Esophagus squamous epithelium (tissue), 4 donors: ENCODE measurements around the gene TMCO6.

Experiments used
- POLR2A ChIP-seq, 4 donors: fragments of 450-650 bp; IDR thresholded peaks; one replicate each; pipeline ENCODE4 v1.6.1; 2017; ENCODE audit warnings: antibody characterized with exemption in 4 of 4, mild to moderate bottlenecking in 4 of 4, moderate library complexity in 3 of 4
- TF ChIP-seq, protein P1 (sequence below), 6 experiments: fragments of 450-650 bp in 4 of 6; fragments of 200-600 bp in 2 of 6; sonication (generic) in 2 of 6; IDR thresholded peaks; one replicate each; pipeline ENCODE4 v1.5.1; 2016 to 2019; ENCODE audit warnings: antibody characterized with exemption in 6 of 6, mild to moderate bottlenecking in 4 of 6, moderate library complexity in 4 of 6

- TF ChIP-seq, protein P1, sequence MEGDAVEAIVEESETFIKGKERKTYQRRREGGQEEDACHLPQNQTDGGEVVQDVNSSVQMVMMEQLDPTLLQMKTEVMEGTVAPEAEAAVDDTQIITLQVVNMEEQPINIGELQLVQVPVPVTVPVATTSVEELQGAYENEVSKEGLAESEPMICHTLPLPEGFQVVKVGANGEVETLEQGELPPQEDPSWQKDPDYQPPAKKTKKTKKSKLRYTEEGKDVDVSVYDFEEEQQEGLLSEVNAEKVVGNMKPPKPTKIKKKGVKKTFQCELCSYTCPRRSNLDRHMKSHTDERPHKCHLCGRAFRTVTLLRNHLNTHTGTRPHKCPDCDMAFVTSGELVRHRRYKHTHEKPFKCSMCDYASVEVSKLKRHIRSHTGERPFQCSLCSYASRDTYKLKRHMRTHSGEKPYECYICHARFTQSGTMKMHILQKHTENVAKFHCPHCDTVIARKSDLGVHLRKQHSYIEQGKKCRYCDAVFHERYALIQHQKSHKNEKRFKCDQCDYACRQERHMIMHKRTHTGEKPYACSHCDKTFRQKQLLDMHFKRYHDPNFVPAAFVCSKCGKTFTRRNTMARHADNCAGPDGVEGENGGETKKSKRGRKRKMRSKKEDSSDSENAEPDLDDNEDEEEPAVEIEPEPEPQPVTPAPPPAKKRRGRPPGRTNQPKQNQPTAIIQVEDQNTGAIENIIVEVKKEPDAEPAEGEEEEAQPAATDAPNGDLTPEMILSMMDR (IDR thresholded peaks at IDR 0.05): no peak
- no peak for TF ChIP-seq POLR2A (IDR thresholded peaks at IDR 0.05)
These were observed 33.4 kb downstream of the TMCO6 start for GRCh38 chr5:140672455-140673186.
